Memory B cell (primary cell): ENCODE results near the gene LRMDA.

Experiments used
- ATAC-seq: fragments of 150-1000 bp; cut with Tn5 transposase; 2 replicates; pipeline ENCODE4 v1.10.0; 2021; ENCODE audit warnings: low read depth, mild to moderate bottlenecking, moderate library complexity
- DNase-seq, 2 donors: peaks; one replicate each; pipeline ENCODE4 v3.0.0; 2022; ENCODE audit warnings: low spot score in 2 of 2
- H3K27ac Mint-ChIP-seq: one replicate; pipeline ENCODE4 v1.8.0; 2022; ENCODE audit warnings: mild to moderate bottlenecking, moderate library complexity, mixed read lengths
- H3K27me3 Mint-ChIP-seq: one replicate; pipeline ENCODE4 v1.8.0; 2022; ENCODE audit warnings: mixed read lengths
- H3K36me3 Mint-ChIP-seq: one replicate; pipeline ENCODE4 v1.8.0; 2022; ENCODE audit warnings: mild to moderate bottlenecking, mixed read lengths
- H3K4me1 Mint-ChIP-seq: one replicate; pipeline ENCODE4 v1.8.0; 2022; ENCODE audit warnings: mixed read lengths
- H3K4me3 Mint-ChIP-seq: one replicate; pipeline ENCODE4 v1.8.0; 2022; ENCODE audit warnings: mild to moderate bottlenecking, moderate library complexity, mixed read lengths
- H3K9me3 Mint-ChIP-seq: one replicate; pipeline ENCODE4 v1.8.0; 2022; ENCODE audit warnings: mixed read lengths

The LRMDA gene

GRCh38 chr10:76299501-76299900 is 868.1 kb downstream of the LRMDA start:
- DNase-seq (no peak), ATAC-seq (no peak)
- no peaks in the 10 kb centered on the region for H3K36me3 Mint-ChIP-seq
- peaks cover under 1% of the 10 kb centered on the region for H3K27me3 Mint-ChIP-seq
- H3K9me3 Mint-ChIP-seq: peaks cover 5% of the 10 kb centered on the region
- no peak overlapping the region for H3K4me3 Mint-ChIP-seq
- H3K27ac Mint-ChIP-seq: no peak overlapping the region
- H3K4me1 Mint-ChIP-seq: no peaks in the 10 kb centered on the region

GRCh38 chr10:76301211-76301610 is 869.8 kb downstream of the LRMDA start:
- ATAC-seq (no peak), DNase-seq (no peak)
- Mint-ChIP-seq H3K36me3 (no peaks in the 10 kb centered on the region), H3K4me3 (no peak overlapping the region), H3K4me1 (no peaks in the 10 kb centered on the region), H3K27me3 (peaks cover 2% of the 10 kb centered on the region), H3K27ac (no peak overlapping the region), H3K9me3 (peaks cover 5% of the 10 kb centered on the region)

- no peak for ATAC-seq
- peaks cover 3% of the 10 kb centered on the region for H3K9me3 Mint-ChIP-seq
- peaks cover 2% of the 10 kb centered on the region for H3K27me3 Mint-ChIP-seq
- DNase-seq: no peak
- H3K4me1 Mint-ChIP-seq: no peaks in the 10 kb centered on the region
- no peak overlapping the region for H3K27ac Mint-ChIP-seq
- H3K4me3 Mint-ChIP-seq: no peak overlapping the region
- H3K36me3 Mint-ChIP-seq: no peaks in the 10 kb centered on the region
Observed at GRCh38 chr10:76301950-76302349, 870.5 kb downstream of the LRMDA start.

GRCh38 chr10:76302481-76302880 is 871.1 kb downstream of the LRMDA start:
- peaks cover 3% of the 10 kb centered on the region for H3K9me3 Mint-ChIP-seq
- no peak overlapping the region for H3K27ac Mint-ChIP-seq
- no peak for DNase-seq
- H3K4me1 Mint-ChIP-seq: no peaks in the 10 kb centered on the region
- ATAC-seq: no peak
- no peaks in the 10 kb centered on the region for H3K36me3 Mint-ChIP-seq
- no peak overlapping the region for H3K4me3 Mint-ChIP-seq
- peaks cover 2% of the 10 kb centered on the region for H3K27me3 Mint-ChIP-seq

- no peak overlapping the region for H3K27ac Mint-ChIP-seq
- H3K4me3 Mint-ChIP-seq: no peak overlapping the region
- H3K36me3 Mint-ChIP-seq: no peaks in the 10 kb centered on the region
- ATAC-seq (no peak), DNase-seq (no peak)
- peaks cover 3% of the 10 kb centered on the region for H3K9me3 Mint-ChIP-seq
- no peaks in the 10 kb centered on the region for H3K4me1 Mint-ChIP-seq
- H3K27me3 Mint-ChIP-seq: peaks cover 2% of the 10 kb centered on the region
Observed at GRCh38 chr10:76302961-76303630, 871.7 kb downstream of the LRMDA start.

- ATAC-seq (no peak), DNase-seq (no peak)
- H3K9me3 Mint-ChIP-seq: peaks cover 3% of the 10 kb centered on the region
- H3K27me3 Mint-ChIP-seq: peaks cover 3% of the 10 kb centered on the region
- H3K36me3 Mint-ChIP-seq: no peaks in the 10 kb centered on the region
- no peaks in the 10 kb centered on the region for H3K4me1 Mint-ChIP-seq
- H3K27ac Mint-ChIP-seq: no peak overlapping the region
- no peak overlapping the region for H3K4me3 Mint-ChIP-seq
Observed at GRCh38 chr10:76303682-76304316, 872.4 kb downstream of the LRMDA start.

- no peaks in the 10 kb centered on the region for H3K4me1 Mint-ChIP-seq
- no peak overlapping the region for H3K4me3 Mint-ChIP-seq
- no peak overlapping the region for H3K27ac Mint-ChIP-seq
Observed at GRCh38 chr10:76305930-76306615, 874.6 kb downstream of the LRMDA start.

GRCh38 chr10:76306856-76307255 is 875.4 kb downstream of the LRMDA start:
- H3K9me3 Mint-ChIP-seq: peaks cover 3% of the 10 kb centered on the region
- ATAC-seq (no peak), DNase-seq (no peak)
- no peaks in the 10 kb centered on the region for H3K4me1 Mint-ChIP-seq
- H3K4me3 Mint-ChIP-seq: no peak overlapping the region
- H3K27ac Mint-ChIP-seq: no peak overlapping the region
- H3K27me3 Mint-ChIP-seq: peaks cover 3% of the 10 kb centered on the region
- no peaks in the 10 kb centered on the region for H3K36me3 Mint-ChIP-seq

More at GRCh38 chr10:76305930-76306615, 874.6 kb downstream of the LRMDA start:
- Mint-ChIP-seq H3K36me3 (no peaks in the 10 kb centered on the region), H3K9me3 (peaks cover 3% of the 10 kb centered on the region), H3K27me3 (peaks cover 3% of the 10 kb centered on the region)
- DNase-seq (no peak), ATAC-seq (no peak)

GRCh38 chr10:76309070-76309469 is 877.6 kb downstream of the LRMDA start:
- ATAC-seq (no peak), DNase-seq (no peak)
- Mint-ChIP-seq H3K4me1 (no peaks in the 10 kb centered on the region), H3K27me3 (peaks cover 3% of the 10 kb centered on the region), H3K36me3 (no peaks in the 10 kb centered on the region), H3K4me3 (no peak overlapping the region), H3K27ac (no peak overlapping the region), H3K9me3 (no peaks in the 10 kb centered on the region)

GRCh38 chr10:76309741-76310587 is 878.5 kb downstream of the LRMDA start:
- Mint-ChIP-seq H3K27me3 (peaks cover 2% of the 10 kb centered on the region), H3K4me1 (no peaks in the 10 kb centered on the region), H3K9me3 (no peaks in the 10 kb centered on the region), H3K36me3 (no peaks in the 10 kb centered on the region), H3K4me3 (no peak overlapping the region), H3K27ac (no peak overlapping the region)
- DNase-seq (no peak), ATAC-seq (no peak)

GRCh38 chr10:76310588-76311080 is 879.2 kb downstream of the LRMDA start:
- H3K36me3 Mint-ChIP-seq: no peaks in the 10 kb centered on the region
- no peaks in the 10 kb centered on the region for H3K4me1 Mint-ChIP-seq
- H3K27me3 Mint-ChIP-seq: peaks cover 2% of the 10 kb centered on the region
- DNase-seq: no peak
- no peak overlapping the region for H3K27ac Mint-ChIP-seq
- no peaks in the 10 kb centered on the region for H3K9me3 Mint-ChIP-seq
- H3K4me3 Mint-ChIP-seq: no peak overlapping the region
- no peak for ATAC-seq

- Mint-ChIP-seq H3K36me3 (no peaks in the 10 kb centered on the region), H3K9me3 (no peaks in the 10 kb centered on the region), H3K27ac (no peak overlapping the region), H3K27me3 (peaks cover 2% of the 10 kb centered on the region), H3K4me1 (no peaks in the 10 kb centered on the region), H3K4me3 (no peak overlapping the region)
- ATAC-seq: no peak
- no peak for DNase-seq
Observed at GRCh38 chr10:76311752-76312636, 880.6 kb downstream of the LRMDA start.

- Mint-ChIP-seq H3K4me1 (no peaks in the 10 kb centered on the region), H3K27me3 (no peaks in the 10 kb centered on the region), H3K27ac (no peak overlapping the region), H3K9me3 (no peaks in the 10 kb centered on the region), H3K36me3 (no peaks in the 10 kb centered on the region), H3K4me3 (no peak overlapping the region)
- ATAC-seq (no peak), DNase-seq (no peak)
Observed at GRCh38 chr10:76315240-76315639, 883.8 kb downstream of the LRMDA start.
